HepG2 (cell line): ENCODE measurements around the gene MYOM1.
"Not testable (repeated sequence)": the region's sequence is repeated elsewhere in the genome, so short reads cannot be mapped to it uniquely, and the experiment has no call there.

Experiments used
- GABPB1 ChIP-seq: IDR thresholded peaks from 2 replicates; pipeline ENCODE4 v1.6.1; 2016; ENCODE audit warnings: mild to moderate bottlenecking, missing genetic modification reagents, moderate library complexity, missing compliant biosample characterization
- RAD21 ChIP-seq: fragments of 450-650 bp; formaldehyde crosslinking; IDR thresholded peaks from 2 replicates; pipeline ENCODE4 v1.5.0; 2020; ENCODE audit warnings: mild to moderate bottlenecking
- ZNF530 ChIP-seq: sonication (generic); formaldehyde crosslinking; IDR thresholded peaks from 2 replicates; pipeline ENCODE4 v1.5.0; 2020; ENCODE audit warnings: low read depth, mild to moderate bottlenecking, missing genetic modification reagents
- ZNF616 ChIP-seq: sonication (generic); formaldehyde crosslinking; IDR thresholded peaks from 2 replicates; pipeline ENCODE4 v1.5.0; 2020; ENCODE audit warnings: low read depth, mild to moderate bottlenecking, missing genetic modification reagents
- ZNF782 ChIP-seq: sonication (generic); formaldehyde crosslinking; IDR thresholded peaks from 2 replicates; pipeline ENCODE4 v1.4.0; 2020; ENCODE audit warnings: missing genetic modification reagents, mild to moderate bottlenecking, borderline replicate concordance
- TF ChIP-seq, protein P1 (sequence below): sonication (generic); formaldehyde crosslinking; IDR thresholded peaks from 2 replicates; pipeline ENCODE4 v1.5.0; 2020; ENCODE audit warnings: mild to moderate bottlenecking, missing genetic modification reagents, moderate library complexity
- TF ChIP-seq, protein P2 (sequence below): sonication (generic); formaldehyde crosslinking; IDR thresholded peaks from 2 replicates; pipeline ENCODE4; 2020; ENCODE audit warnings: missing genetic modification reagents, mild to moderate bottlenecking, borderline replicate concordance
- TF ChIP-seq, protein P3 (sequence below), 2 experiments: IDR thresholded peaks; 2 replicates each; pipeline ENCODE4 v1.6.1; 2011 to 2012; ENCODE audit warnings: low read length in 2 of 2, borderline replicate concordance in 1 of 2, low read depth in 1 of 2, mild to moderate bottlenecking in 1 of 2, moderate library complexity in 1 of 2
- TF ChIP-seq, protein P4 (sequence below): fragments of 450-650 bp; IDR thresholded peaks from 2 replicates; pipeline ENCODE4 v1.6.1; 2017; ENCODE audit warnings: mild to moderate bottlenecking

DNA sequence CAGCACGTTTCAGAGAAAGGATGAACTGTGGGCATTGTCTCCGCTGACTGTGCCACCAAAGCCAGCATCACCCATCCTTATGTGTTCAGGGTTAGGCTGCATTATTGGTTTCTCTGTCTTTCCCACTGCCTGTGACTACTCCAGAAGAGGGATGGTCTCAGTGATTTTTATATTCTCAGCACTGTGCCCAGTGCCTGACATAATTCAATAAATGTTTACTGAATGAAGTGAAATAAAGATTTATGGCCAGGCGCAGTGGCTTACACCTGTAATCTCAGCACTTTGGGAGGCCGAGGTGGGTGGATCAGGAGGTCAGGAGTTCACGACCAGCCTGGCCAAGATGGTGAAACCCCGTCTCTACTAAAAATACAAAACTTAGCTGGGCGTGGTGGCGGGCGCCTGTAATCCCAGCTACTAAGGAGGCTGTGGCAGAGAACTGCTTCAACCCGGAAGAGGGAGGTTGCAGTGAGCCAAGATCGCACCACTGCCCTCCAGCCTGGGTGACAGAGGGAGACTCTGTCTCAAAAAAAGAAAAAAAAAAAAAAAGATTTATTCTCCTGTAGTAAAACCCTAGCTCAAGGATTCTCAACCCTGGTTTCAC, 21.4 kb downstream of the MYOM1 start:
- TF ChIP-seq GABPB1 (CRISPR knock-in tag); ZNF616 (CRISPR knock-in tag); RAD21; ZNF530 (CRISPR knock-in tag); ZNF782 (CRISPR knock-in tag): not testable (repeated sequence)
- TF ChIP-seq, protein P1, sequence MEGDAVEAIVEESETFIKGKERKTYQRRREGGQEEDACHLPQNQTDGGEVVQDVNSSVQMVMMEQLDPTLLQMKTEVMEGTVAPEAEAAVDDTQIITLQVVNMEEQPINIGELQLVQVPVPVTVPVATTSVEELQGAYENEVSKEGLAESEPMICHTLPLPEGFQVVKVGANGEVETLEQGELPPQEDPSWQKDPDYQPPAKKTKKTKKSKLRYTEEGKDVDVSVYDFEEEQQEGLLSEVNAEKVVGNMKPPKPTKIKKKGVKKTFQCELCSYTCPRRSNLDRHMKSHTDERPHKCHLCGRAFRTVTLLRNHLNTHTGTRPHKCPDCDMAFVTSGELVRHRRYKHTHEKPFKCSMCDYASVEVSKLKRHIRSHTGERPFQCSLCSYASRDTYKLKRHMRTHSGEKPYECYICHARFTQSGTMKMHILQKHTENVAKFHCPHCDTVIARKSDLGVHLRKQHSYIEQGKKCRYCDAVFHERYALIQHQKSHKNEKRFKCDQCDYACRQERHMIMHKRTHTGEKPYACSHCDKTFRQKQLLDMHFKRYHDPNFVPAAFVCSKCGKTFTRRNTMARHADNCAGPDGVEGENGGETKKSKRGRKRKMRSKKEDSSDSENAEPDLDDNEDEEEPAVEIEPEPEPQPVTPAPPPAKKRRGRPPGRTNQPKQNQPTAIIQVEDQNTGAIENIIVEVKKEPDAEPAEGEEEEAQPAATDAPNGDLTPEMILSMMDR (CRISPR knock-in tag): not testable (repeated sequence)
- TF ChIP-seq, protein P2, sequence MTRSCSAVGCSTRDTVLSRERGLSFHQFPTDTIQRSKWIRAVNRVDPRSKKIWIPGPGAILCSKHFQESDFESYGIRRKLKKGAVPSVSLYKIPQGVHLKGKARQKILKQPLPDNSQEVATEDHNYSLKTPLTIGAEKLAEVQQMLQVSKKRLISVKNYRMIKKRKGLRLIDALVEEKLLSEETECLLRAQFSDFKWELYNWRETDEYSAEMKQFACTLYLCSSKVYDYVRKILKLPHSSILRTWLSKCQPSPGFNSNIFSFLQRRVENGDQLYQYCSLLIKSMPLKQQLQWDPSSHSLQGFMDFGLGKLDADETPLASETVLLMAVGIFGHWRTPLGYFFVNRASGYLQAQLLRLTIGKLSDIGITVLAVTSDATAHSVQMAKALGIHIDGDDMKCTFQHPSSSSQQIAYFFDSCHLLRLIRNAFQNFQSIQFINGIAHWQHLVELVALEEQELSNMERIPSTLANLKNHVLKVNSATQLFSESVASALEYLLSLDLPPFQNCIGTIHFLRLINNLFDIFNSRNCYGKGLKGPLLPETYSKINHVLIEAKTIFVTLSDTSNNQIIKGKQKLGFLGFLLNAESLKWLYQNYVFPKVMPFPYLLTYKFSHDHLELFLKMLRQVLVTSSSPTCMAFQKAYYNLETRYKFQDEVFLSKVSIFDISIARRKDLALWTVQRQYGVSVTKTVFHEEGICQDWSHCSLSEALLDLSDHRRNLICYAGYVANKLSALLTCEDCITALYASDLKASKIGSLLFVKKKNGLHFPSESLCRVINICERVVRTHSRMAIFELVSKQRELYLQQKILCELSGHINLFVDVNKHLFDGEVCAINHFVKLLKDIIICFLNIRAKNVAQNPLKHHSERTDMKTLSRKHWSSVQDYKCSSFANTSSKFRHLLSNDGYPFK (CRISPR knock-in tag): not testable (repeated sequence)
- TF ChIP-seq, protein P3, sequence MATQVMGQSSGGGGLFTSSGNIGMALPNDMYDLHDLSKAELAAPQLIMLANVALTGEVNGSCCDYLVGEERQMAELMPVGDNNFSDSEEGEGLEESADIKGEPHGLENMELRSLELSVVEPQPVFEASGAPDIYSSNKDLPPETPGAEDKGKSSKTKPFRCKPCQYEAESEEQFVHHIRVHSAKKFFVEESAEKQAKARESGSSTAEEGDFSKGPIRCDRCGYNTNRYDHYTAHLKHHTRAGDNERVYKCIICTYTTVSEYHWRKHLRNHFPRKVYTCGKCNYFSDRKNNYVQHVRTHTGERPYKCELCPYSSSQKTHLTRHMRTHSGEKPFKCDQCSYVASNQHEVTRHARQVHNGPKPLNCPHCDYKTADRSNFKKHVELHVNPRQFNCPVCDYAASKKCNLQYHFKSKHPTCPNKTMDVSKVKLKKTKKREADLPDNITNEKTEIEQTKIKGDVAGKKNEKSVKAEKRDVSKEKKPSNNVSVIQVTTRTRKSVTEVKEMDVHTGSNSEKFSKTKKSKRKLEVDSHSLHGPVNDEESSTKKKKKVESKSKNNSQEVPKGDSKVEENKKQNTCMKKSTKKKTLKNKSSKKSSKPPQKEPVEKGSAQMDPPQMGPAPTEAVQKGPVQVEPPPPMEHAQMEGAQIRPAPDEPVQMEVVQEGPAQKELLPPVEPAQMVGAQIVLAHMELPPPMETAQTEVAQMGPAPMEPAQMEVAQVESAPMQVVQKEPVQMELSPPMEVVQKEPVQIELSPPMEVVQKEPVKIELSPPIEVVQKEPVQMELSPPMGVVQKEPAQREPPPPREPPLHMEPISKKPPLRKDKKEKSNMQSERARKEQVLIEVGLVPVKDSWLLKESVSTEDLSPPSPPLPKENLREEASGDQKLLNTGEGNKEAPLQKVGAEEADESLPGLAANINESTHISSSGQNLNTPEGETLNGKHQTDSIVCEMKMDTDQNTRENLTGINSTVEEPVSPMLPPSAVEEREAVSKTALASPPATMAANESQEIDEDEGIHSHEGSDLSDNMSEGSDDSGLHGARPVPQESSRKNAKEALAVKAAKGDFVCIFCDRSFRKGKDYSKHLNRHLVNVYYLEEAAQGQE (IDR thresholded peaks at IDR 0.05; ENCODE audit: borderline replicate concordance in 1 of 2, low read depth in 1 of 2, low read length in 2 of 2): not testable (repeated sequence)
- TF ChIP-seq, protein P4, sequence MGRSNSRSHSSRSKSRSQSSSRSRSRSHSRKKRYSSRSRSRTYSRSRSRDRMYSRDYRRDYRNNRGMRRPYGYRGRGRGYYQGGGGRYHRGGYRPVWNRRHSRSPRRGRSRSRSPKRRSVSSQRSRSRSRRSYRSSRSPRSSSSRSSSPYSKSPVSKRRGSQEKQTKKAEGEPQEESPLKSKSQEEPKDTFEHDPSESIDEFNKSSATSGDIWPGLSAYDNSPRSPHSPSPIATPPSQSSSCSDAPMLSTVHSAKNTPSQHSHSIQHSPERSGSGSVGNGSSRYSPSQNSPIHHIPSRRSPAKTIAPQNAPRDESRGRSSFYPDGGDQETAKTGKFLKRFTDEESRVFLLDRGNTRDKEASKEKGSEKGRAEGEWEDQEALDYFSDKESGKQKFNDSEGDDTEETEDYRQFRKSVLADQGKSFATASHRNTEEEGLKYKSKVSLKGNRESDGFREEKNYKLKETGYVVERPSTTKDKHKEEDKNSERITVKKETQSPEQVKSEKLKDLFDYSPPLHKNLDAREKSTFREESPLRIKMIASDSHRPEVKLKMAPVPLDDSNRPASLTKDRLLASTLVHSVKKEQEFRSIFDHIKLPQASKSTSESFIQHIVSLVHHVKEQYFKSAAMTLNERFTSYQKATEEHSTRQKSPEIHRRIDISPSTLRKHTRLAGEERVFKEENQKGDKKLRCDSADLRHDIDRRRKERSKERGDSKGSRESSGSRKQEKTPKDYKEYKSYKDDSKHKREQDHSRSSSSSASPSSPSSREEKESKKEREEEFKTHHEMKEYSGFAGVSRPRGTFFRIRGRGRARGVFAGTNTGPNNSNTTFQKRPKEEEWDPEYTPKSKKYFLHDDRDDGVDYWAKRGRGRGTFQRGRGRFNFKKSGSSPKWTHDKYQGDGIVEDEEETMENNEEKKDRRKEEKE: not testable (repeated sequence)
